GM23338 (cell line): ENCODE results near the gene SMARCA2. TPM values are rescaled to one million over a fixed set of nuclear protein-coding genes. Genes with fewer than 3 reads are reported as not detected.

Source experiments
- ATAC-seq: fragments of 200-7000 bp; cut with Tn5 transposase; 3 replicates; pipeline ENCODE4 v1.9.1; 2020
- DNase-seq: peaks from one replicate; pipeline ENCODE4 v3.0.0-alpha.2; 2015; ENCODE audit warnings: low spot score
- H2AFZ ChIP-seq: fragments of 200-600 bp; sonication (generic); 2 replicates; pipeline ENCODE4 v1.8.0; 2016; ENCODE audit warnings: antibody characterized with exemption, mild to moderate bottlenecking, moderate library complexity
- H3F3A ChIP-seq: fragments of 200-600 bp; sonication (generic); replicated peaks from 2 replicates; pipeline ENCODE4 v1.8.0; 2017; ENCODE audit warnings: antibody characterized with exemption, mixed run types, low read depth
- H3K27ac ChIP-seq: fragments of 200-600 bp; sonication (generic); 2 replicates; pipeline ENCODE4 v1.6.1; 2016; ENCODE audit warnings: low read depth
- H3K27me3 ChIP-seq: fragments of 200-600 bp; sonication (generic); 2 replicates; pipeline ENCODE4 v1.8.0; 2016; ENCODE audit warnings: mild to moderate bottlenecking, mixed run types, moderate library complexity; ENCODE audit not compliant: insufficient read depth
- H3K36me3 ChIP-seq: fragments of 200-600 bp; sonication (generic); 2 replicates; pipeline ENCODE4 v1.8.0; 2016; ENCODE audit warnings: mild to moderate bottlenecking; ENCODE audit not compliant: insufficient read depth
- H3K4me1 ChIP-seq: fragments of 200-600 bp; sonication (generic); 2 replicates; pipeline ENCODE4 v1.8.0; 2016; ENCODE audit warnings: mild to moderate bottlenecking, moderate library complexity; ENCODE audit not compliant: insufficient read depth
- H3K4me2 ChIP-seq: fragments of 200-600 bp; sonication (generic); 2 replicates; pipeline ENCODE4 v1.7.1; 2017; ENCODE audit warnings: mixed run types
- H3K4me3 ChIP-seq: fragments of 200-600 bp; sonication (generic); 2 replicates; pipeline ENCODE4 v1.6.1; 2016; ENCODE audit warnings: mixed run types
- H3K79me2 ChIP-seq: fragments of 200-600 bp; sonication (generic); replicated peaks from 2 replicates; pipeline ENCODE4 v1.8.0; 2017; ENCODE audit warnings: mild to moderate bottlenecking; ENCODE audit not compliant: insufficient read depth
- H3K9me2 ChIP-seq: fragments of 200-600 bp; sonication (generic); 2 replicates; pipeline ENCODE4 v1.8.0; 2017; ENCODE audit not compliant: insufficient read depth
- H4K20me1 ChIP-seq: fragments of 200-600 bp; sonication (generic); replicated peaks from 2 replicates; pipeline ENCODE4 v1.8.0; 2017; ENCODE audit warnings: mild to moderate bottlenecking; ENCODE audit not compliant: insufficient read depth
- H3K27ac Mint-ChIP-seq: 2 replicates; pipeline ENCODE4 v1.8.0; 2020; ENCODE audit warnings: inconsistent platforms, mild to moderate bottlenecking, moderate library complexity, mixed read lengths
- H3K27me3 Mint-ChIP-seq: 3 replicates; pipeline ENCODE4 v1.8.0; 2022; ENCODE audit warnings: low read depth, mild to moderate bottlenecking, moderate library complexity, mixed read lengths, inconsistent platforms; ENCODE audit not compliant: insufficient read depth, poor library complexity
- H3K36me3 Mint-ChIP-seq: 3 replicates; pipeline ENCODE4 v1.8.0; 2021; ENCODE audit warnings: low read depth, mild to moderate bottlenecking, inconsistent platforms, moderate library complexity, mixed read lengths
- H3K4me1 Mint-ChIP-seq: 3 replicates; pipeline ENCODE4 v1.8.0; 2020; ENCODE audit warnings: mild to moderate bottlenecking, inconsistent platforms, mixed read lengths
- H3K4me3 Mint-ChIP-seq: 3 replicates; pipeline ENCODE4 v1.8.0; 2021; ENCODE audit warnings: moderate library complexity, mild to moderate bottlenecking, inconsistent platforms, mixed read lengths
- H3K9me3 Mint-ChIP-seq: 3 replicates; pipeline ENCODE4 v1.8.0; 2020; ENCODE audit warnings: moderate library complexity, mild to moderate bottlenecking, inconsistent platforms, mixed read lengths
- EZH2 ChIP-seq: fragments of 200-600 bp; sonication (generic); IDR thresholded peaks from one replicate; pipeline ENCODE4 v1.8.0; 2017; ENCODE audit warnings: antibody characterized with exemption, mild to moderate bottlenecking, low read depth; ENCODE audit not compliant: unreplicated experiment
- JUNB ChIP-seq: IDR thresholded peaks from one replicate; pipeline ENCODE4 v1.6.1; 2016; ENCODE audit warnings: antibody characterized with exemption; ENCODE audit not compliant: unreplicated experiment
- NANOG ChIP-seq: IDR thresholded peaks from 2 replicates; pipeline ENCODE4 v1.6.1; 2016; ENCODE audit warnings: antibody characterized with exemption, borderline replicate concordance
- POLR2AphosphoS5 ChIP-seq: IDR thresholded peaks from 2 replicates; pipeline ENCODE4 v1.6.1; 2016; ENCODE audit warnings: antibody characterized with exemption, low read depth
- ZNF331 ChIP-seq: fragments of 250-450 bp; sonication (Bioruptor Pico); IDR thresholded peaks from 2 replicates; pipeline ENCODE4 v1.5.0; 2020; ENCODE audit warnings: low read depth, mild to moderate bottlenecking, moderate library complexity
- polyA plus RNA-seq: library from polyadenylated mRNA; unstranded; fragments of >200 nt; fragmentation: Nextera tagmentation; extraction: Ambion mirVana; gene quantifications from 2 replicates; pipeline ENCODE4 v1.2.1, GENCODE V29; 2016
- total RNA-seq: library from RNA; depleted of rRNA; stranded (reverse); fragments of >200 nt; shearing (Covaris generic); gene quantifications from 2 replicates; pipeline ENCODE4 v1.2.3, GENCODE V29; 2014

SMARCA2 gene
- total and polyA plus RNA-seq, 2 experiments from 2014 or later, result 21.7 to 21.9 TPM

GRCh38 chr9:2017331-2018161, 2.4 kb downstream of the SMARCA2 start:
- Histone ChIP-seq H3K4me3 (peak overlapping the region; percentile 91), H3K9me2 (no peaks in the 10 kb centered on the region), H3F3A (no peaks in the 10 kb centered on the region), H3K79me2 (no peaks in the 10 kb centered on the region; the same call in 1 of the 2 replicates), H4K20me1 (no peaks in the 10 kb centered on the region), H3K27me3 (peaks cover 73% of the 10 kb centered on the region), H3K4me1 (peaks cover 36% of the 10 kb centered on the region), H3K4me2 (peak overlapping the region; percentile 92), H3K36me3 (no peaks in the 10 kb centered on the region), H3K27ac (no peak overlapping the region), H2AFZ (peak overlapping the region; percentile 67)
- Mint-ChIP-seq H3K4me3 (peak overlapping the region; percentile 91), H3K27ac (no peak overlapping the region), H3K4me1 (peaks cover 36% of the 10 kb centered on the region), H3K36me3 (no peaks in the 10 kb centered on the region; the same call in 2 of the 3 replicates), H3K9me3 (no peaks in the 10 kb centered on the region), H3K27me3 (peaks cover 67% of the 10 kb centered on the region)
- peak; percentile 74 for DNase-seq
- ATAC-seq, result peak; percentile 6
- TF ChIP-seq JUNB (no peak), EZH2 (peak; percentile 69)

- Mint-ChIP-seq H3K36me3 (no peaks in the 10 kb centered on the region; the same call in 2 of the 3 replicates), H3K4me1 (peaks cover 42% of the 10 kb centered on the region), H3K27me3 (peaks cover 60% of the 10 kb centered on the region), H3K27ac (no peak overlapping the region), H3K4me3 (peak overlapping the region; percentile 91), H3K9me3 (no peaks in the 10 kb centered on the region)
- ATAC-seq (no peak), DNase-seq (no peak)
- Histone ChIP-seq H4K20me1 (no peaks in the 10 kb centered on the region), H3K9me2 (no peaks in the 10 kb centered on the region), H3K4me2 (peak overlapping the region; percentile 92), H3K27me3 (peaks cover 67% of the 10 kb centered on the region), H3K4me3 (peak overlapping the region; percentile 91), H3K27ac (no peak overlapping the region), H3F3A (no peaks in the 10 kb centered on the region), H3K79me2 (no peaks in the 10 kb centered on the region; the same call in 1 of the 2 replicates), H2AFZ (0 out of 2 replicates have a peak overlapping the region, but pooled peaks have one; percentile 67), H3K36me3 (no peaks in the 10 kb centered on the region), H3K4me1 (peaks cover 43% of the 10 kb centered on the region)
- TF ChIP-seq POLR2AphosphoS5 (no peak), JUNB (no peak)
These were observed 3.1 kb downstream of the SMARCA2 start for GRCh38 chr9:2018162-2018643.

- Mint-ChIP-seq H3K9me3 (no peaks in the 10 kb centered on the region), H3K36me3 (no peaks in the 10 kb centered on the region; the same call in 2 of the 3 replicates), H3K27ac (no peak overlapping the region), H3K4me1 (peaks cover 45% of the 10 kb centered on the region), H3K27me3 (peaks cover 53% of the 10 kb centered on the region), H3K4me3 (peak overlapping the region; percentile 91)
- Histone ChIP-seq H3K27me3 (peaks cover 59% of the 10 kb centered on the region), H3K4me3 (peak overlapping the region; percentile 91), H3K27ac (no peak overlapping the region), H4K20me1 (no peaks in the 10 kb centered on the region), H3F3A (no peaks in the 10 kb centered on the region), H3K4me2 (peak overlapping the region; percentile 92), H2AFZ (no peak overlapping the region), H3K79me2 (no peaks in the 10 kb centered on the region; the same call in 1 of the 2 replicates), H3K36me3 (no peaks in the 10 kb centered on the region), H3K9me2 (no peaks in the 10 kb centered on the region), H3K4me1 (peaks cover 49% of the 10 kb centered on the region)
- peak; percentile 98 for TF ChIP-seq NANOG
- no peak for TF ChIP-seq ZNF331 (CRISPR knock-in tag)
- peak; percentile 1; the same call in 2 of the 3 replicates for ATAC-seq
- peak; percentile 85 for DNase-seq
These were observed 3.8 kb downstream of the SMARCA2 start for GRCh38 chr9:2018764-2019558.
